OCI-LY3 (cell line): Measurements from ENCODE around the gene ORC6.

ENCODE experiments used
- EZH2phosphoT487 ChIP-seq: fragments of 200-600 bp; shearing (Covaris generic); IDR thresholded peaks from 2 replicates; pipeline ENCODE4 v1.6.1; 2018; ENCODE audit warnings: antibody characterized with exemption, mixed run types, low read depth
- TF ChIP-seq, protein P1 (sequence below): fragments of 200-600, 300-600 bp; sonication (generic); IDR thresholded peaks from 2 replicates; pipeline ENCODE4 v1.5.1; 2014; ENCODE audit warnings: antibody characterized with exemption, low read length, low read depth

DNA sequence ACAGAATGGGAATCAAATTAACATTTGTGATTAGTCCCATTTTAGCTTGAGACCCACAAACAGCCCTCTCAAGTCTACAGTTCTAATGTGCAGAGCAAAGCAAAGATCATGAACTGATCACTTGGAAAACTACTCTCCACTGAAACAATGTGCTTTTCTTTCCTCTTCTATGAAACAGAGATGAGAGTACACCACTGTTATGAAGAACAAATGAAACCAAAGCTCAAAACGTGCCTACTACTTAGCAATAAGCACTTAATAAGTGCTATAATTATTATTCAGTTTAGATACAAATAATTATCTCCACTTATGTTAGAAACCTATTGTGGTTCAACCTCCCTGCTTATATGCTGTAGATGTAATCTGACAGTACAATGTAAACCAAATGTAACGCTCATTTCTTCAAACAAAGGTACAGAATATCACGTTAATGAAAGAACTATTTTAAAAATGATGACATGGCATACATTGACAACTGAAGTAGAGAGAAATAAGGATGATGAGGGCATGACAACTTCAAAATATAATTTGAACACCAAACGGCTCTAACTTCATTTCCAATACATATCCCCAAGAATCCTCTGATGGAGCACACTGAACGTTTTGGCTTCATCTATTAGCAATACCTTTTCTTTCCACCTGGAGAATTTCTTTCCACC lies 2.5 kb upstream of the ORC6 start:
- TF ChIP-seq, protein P1, sequence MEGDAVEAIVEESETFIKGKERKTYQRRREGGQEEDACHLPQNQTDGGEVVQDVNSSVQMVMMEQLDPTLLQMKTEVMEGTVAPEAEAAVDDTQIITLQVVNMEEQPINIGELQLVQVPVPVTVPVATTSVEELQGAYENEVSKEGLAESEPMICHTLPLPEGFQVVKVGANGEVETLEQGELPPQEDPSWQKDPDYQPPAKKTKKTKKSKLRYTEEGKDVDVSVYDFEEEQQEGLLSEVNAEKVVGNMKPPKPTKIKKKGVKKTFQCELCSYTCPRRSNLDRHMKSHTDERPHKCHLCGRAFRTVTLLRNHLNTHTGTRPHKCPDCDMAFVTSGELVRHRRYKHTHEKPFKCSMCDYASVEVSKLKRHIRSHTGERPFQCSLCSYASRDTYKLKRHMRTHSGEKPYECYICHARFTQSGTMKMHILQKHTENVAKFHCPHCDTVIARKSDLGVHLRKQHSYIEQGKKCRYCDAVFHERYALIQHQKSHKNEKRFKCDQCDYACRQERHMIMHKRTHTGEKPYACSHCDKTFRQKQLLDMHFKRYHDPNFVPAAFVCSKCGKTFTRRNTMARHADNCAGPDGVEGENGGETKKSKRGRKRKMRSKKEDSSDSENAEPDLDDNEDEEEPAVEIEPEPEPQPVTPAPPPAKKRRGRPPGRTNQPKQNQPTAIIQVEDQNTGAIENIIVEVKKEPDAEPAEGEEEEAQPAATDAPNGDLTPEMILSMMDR: no peak
- TF ChIP-seq EZH2phosphoT487: no peak
